Stimulated activated CD8-positive, alpha-beta memory T cell treated with anti-CD3 and anti-CD28 coated beads, Interleukin-15, amount 100 ng/mL, for 1 hour (primary cell): ENCODE data around the gene PROCR.
"Not testable (repeated sequence)": the region's sequence is repeated elsewhere in the genome, so short reads cannot be mapped to it uniquely, and the experiment has no call there.

Experiments used
- DNase-seq: peaks from one replicate; pipeline ENCODE4 v3.0.0-alpha.2; 2020; ENCODE audit warnings: low read depth

PROCR gene

DNA sequence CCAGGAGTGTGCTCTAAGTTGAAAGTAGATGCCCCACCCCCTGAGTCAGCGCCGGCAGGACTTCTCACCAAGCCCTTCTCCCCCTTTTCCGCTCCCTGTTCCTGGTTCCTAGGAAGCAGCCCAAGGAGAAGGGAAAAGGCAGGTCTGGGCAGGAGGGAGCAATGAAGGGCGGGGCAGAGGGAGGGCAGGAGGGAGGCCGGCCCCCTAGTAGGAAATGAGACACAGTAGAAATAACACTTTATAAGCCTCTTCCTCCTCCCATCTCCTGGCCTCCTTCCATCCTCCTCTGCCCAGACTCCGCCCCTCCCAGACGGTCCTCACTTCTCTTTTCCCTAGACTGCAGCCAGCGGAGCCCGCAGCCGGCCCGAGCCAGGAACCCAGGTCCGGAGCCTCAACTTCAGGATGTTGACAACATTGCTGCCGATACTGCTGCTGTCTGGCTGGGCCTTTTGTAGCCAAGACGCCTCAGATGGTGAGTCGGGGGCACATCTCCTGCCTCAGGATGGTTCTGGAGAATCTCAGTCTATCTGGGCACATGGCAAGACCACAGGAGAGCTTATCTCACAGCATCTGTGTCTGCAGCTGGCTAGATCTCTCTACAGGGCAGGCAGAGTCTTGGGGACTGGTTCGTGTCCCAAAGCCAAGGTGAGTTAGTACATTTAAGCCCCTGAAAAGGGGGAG lies at the start of gene PROCR:
Gene PROCR (plus strand): TSS at position 320 of the 681 bp plus-strand sequence. CDS start 83 bp downstream, at position 403.
- no peak for DNase-seq

DNA sequence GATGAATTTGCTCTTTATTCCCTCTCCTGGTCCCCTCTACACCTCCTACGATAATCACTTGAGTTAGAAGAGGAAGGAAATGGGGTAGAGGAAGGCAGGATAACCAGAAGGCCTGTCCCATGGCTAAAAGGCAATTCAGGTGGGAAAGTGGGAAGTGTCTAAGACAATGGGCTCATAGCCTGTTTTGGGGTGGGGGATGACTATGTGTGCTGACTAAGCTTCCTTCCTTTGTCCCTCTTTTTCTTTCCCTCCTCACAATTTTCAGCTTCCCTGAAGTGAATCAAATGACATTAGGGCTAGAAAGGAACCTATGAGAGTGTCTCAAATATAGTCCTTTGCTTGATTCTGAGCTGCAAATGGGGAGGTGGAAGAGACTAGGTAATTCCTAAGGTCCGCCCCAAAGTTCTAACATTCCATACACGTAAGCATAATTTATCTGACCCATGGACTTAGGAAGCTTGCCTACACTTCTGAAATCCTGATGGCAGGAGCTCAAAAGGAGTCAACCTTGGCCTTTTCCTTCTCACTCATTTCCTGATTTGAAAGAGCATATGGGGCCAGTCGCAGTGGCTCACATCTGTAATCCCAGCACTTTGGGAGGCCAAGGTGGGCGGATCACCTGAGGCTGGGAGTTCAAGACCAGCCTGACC lies 49.0 kb upstream of the PROCR start:
- no peak for DNase-seq

DNA sequence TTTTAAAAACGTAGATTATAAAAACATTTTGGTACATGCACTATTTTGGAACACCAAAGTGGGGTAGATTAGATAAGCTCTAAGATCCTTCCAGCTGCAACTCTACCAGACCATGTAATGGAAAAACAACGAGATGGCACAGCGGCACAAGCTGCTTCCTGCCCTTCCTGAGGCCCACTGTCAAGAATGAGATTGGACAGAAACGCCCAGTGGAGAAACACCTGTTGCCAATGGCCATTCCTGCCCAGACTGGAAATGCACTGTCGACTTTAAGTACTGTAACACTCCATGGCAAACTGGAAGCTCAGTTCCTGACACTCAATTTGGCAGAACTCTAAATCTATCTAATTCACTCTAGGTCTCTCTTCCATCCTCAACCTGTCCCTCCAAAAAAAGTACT lies 46.1 kb upstream of the PROCR start:
- no peak for DNase-seq

- no peak for DNase-seq
These were observed 42.2 kb upstream of the PROCR start for GRCh38 chr20:35129647-35130069.

GRCh38 chr20:35131934-35132333 lies 39.9 kb upstream of the PROCR start:
- no peak for DNase-seq

DNA sequence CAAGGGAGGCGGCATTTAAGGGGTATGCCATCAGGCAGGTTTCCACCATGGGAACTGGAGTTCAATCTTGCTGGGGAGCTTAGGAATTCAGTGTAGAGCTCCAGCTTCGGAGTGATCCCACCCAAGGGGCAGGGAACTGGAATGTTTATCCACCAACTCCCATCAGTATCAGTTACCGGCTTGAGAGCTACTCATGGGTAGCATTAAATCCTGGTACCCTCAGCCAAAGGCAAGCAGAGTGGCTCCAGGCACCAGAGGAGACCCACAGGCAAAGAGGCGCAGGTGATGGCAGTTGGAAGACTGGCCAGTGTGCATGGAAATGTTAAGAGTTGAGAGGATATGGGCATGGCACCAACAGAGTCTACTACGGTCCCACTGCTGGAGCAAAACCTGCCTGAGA lies 38.8 kb upstream of the PROCR start:
- DNase-seq, result no peak

DNA sequence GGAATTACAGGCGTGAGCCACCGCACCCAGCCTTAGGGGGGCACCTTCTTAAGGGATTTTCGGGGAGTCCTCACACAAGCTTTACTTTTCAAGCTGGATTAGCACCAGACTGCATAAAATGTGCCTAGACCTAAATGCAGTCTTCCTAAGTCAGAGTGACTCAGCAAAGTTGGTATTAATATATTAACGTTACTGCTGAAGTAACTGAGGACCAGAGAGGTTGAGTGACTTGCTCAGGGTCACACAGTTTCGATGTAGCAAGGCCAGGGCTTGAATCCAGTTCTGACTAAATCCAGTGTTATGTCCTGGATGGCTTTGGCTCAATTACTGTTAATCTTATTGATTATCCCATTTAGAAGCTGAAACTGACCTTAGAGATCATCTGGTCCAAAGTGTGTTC lies 38.1 kb upstream of the PROCR start:
- DNase-seq, result no peak

- DNase-seq, result no peak
These were observed 37.4 kb upstream of the PROCR start for GRCh38 chr20:35134472-35134871.

DNA sequence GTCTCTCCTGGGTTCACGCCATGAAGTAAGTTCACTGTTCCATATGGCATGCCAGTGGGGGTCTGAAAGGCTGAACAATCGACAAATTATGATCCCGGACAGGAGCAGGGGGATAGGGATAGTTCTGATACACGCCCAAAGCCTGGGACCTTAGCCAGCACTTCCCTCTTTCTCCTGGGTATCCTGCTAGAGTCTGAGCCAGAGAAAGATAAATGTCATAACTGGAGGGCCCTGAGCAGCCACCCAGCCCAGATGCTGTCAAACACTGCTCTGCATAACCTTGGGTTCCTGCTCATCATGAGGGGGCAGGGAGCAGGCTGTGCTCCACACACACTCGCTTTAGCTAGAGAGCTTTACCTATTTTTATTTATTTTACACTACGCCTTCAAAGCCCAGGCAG lies 37.0 kb upstream of the PROCR start:
- DNase-seq, result no peak

GRCh38 chr20:35135867-35136586 lies 35.8 kb upstream of the PROCR start:
- DNase-seq, result no peak

DNA sequence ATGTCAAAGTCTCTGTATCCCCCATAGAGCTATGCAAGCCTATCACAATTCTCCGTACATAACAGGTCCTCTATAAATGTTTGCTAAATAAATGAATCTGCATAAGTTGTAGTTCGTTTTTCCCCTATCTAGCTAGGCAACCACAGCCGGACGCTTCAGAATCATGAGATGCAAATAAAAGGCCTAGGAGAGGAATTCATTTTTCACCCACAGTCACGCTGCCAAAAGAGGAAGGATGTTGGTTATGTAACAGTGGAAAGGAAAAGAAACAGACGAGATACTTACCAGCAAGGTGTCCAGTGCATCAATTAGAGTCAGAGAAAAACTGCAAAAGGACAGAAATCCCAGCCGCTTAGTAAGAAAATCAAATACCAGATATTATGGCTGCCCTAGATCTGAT lies 27.2 kb upstream of the PROCR start:
- DNase-seq, result no peak

- no peak for DNase-seq
These were observed 26.7 kb upstream of the PROCR start for GRCh38 chr20:35145141-35145564.

GRCh38 chr20:35146299-35146919 lies 25.5 kb upstream of the PROCR start:
- DNase-seq, result no peak

DNA sequence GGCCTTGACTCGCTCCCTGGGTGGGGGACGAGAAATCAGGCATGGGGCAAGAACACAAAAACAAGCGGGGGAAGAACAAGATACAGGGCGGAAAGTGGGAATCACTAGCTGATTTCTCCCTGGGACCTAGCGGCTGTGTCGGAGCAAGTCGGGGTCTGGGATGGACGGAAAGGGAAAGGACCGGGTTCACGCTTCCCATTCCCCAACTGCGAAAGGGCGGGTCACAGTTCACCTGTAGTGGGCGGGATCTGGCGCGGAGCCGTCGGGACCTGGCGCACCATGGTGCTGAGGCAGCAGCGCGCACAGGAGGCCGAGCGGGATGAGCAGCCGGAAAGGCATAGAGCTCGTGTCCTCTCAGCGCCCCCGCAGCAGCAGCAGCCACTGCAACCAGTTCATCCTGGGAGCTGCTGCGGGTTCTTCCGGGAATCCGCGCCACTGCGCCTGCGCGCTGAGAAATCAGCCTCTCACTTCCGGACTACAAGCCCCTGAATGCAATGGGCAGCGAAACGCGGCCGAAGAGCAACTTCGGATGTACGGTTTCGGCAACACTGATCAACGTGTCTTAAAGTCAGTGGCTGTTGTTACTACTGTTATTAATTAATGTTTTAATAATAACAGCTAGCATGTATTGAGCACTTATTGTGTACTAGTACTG lies 24.8 kb upstream of the PROCR start, which contains the start of gene EDEM2:
Gene EDEM2 (minus strand): TSS at position 417 of the 655 bp plus-strand sequence. CDS start 78 bp downstream, at position 339.
- peak; percentile 82 for DNase-seq

- DNase-seq, result not testable (repeated sequence)
These were observed 24.2 kb upstream of the PROCR start for GRCh38 chr20:35147575-35148071.

- no peak for DNase-seq
These were observed 20.9 kb upstream of the PROCR start for GRCh38 chr20:35150846-35151579.

GRCh38 chr20:35151736-35152135 lies 20.1 kb upstream of the PROCR start:
- DNase-seq, result no peak

GRCh38 chr20:35155936-35156335 lies 15.9 kb upstream of the PROCR start:
- DNase-seq, result no peak

- DNase-seq, result no peak
These were observed 14.9 kb upstream of the PROCR start for GRCh38 chr20:35156978-35157377.

DNA sequence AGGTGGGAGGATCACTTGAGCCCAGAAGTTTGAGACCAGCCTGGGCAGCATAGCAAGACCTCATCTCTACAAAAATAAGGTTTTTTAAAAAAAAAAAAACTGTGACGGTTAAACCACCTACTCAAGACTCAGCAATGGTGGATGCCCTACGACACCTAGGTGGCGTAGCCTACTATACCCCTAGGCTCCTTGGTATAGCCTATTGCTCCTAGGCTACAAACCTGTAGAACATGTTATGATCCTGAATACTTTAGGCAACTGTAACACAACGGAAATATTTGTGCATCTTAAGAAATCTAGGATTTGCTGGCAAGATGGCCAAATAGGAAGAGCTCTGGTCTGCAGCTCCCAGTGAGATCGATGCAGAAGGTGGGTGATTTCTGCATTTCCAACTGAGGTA lies 11.5 kb upstream of the PROCR start:
- not testable (repeated sequence) for DNase-seq

- not testable (repeated sequence) for DNase-seq
These were observed 7.3 kb upstream of the PROCR start for GRCh38 chr20:35164531-35164930.
